ENCODE measurements around the gene TLX1.

TLX1 gene

GRCh38 chr10:101130984-101131961 lies at the start of gene TLX1:
Gene TLX1, plus strand, starts transcription at chr10:101131300. Its CDS starts 242 bp downstream, at chr10:101131542.
- DNase-seq (ENCODE audit: low read depth): no peak

DNA sequence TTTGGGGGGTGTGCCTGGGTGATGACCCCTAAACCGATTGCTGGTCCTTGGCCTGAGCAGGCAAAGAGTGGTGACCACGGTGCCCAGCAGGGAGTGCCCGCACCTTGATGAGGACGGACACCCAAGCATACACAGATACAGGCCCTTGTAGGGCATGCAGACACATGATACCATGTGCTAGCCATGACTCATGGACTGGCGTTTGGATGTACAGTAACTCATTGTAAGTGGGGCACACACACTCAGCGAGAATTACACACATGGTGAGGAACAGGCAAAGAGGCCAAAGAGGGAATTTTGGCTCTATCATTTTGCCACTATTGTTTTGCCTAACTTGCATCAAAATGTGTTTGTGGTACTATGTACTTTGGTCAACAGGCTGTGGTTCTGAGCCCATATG lies 45.3 kb upstream of the TLX1 start:
- no peak for DNase-seq (ENCODE audit: low read depth)

GRCh38 chr10:101087376-101087775 lies 43.7 kb upstream of the TLX1 start:
- DNase-seq (ENCODE audit: low read depth): no peak

DNA sequence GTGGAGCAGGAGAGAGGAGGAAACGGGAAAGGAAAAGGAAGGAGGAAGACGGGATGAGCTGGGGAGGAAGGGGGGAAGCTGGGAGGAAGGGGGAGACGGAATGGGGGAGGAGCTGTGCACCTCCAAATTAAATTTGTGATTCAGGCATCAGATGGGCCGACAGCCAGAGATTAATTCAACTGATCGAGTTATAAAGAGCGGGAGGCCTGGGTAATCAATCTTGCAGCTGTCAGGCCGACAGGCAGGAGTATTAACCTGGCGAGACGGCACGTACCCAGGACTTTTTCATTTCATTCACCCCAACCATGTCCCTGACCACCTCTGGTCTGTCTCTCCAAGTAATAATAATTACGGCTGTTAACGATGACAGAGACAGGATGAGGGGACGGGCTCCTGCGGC lies 43.1 kb upstream of the TLX1 start:
- DNase-seq (ENCODE audit: low read depth): no peak

DNA sequence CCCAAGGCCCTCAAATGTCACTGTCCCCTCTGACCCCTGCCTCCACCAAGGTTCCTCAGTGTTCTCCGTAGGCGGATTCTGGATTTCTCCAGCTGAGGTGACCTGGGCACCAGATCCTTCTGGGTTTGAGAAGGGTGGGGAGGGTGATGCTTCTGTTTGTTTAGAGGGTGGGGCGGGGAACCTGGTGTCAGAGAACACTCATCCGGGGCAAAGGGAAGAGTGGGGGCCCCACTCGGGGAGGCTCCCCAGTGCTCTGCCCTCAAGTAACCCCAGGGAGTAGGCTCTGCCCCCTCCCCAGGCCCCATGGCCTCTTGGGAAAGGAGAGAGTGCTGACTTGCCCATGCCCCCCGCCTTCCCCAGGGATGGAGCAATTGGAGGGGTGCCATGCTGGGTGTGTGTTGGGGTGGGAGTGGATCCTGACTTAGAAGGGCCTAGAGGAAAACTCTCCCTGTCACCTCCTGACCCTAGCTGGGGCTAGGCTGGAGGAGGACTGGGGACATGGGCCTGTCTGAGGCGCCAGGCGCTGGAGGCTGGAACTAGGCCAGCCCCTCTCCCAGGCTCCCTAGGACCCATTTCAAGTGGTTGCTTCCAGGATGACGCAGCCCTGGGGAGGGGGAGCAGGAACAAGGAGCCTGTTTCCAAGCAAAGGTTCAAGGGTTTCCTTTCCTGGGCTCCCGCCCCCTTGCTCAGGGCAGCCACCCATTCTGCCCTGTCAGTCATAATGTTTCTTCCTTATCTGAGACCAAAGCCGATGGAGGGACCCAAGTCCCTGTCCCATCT lies 41.4 kb upstream of the TLX1 start:
- DNase-seq (ENCODE audit: low read depth): no peak

- no peak for DNase-seq (ENCODE audit: low read depth)
Measured at GRCh38 chr10:101090597-101090996, 40.5 kb upstream of the TLX1 start.

- no peak for DNase-seq (ENCODE audit: low read depth)
Measured at GRCh38 chr10:101091546-101092290, 39.4 kb upstream of the TLX1 start.

DNA sequence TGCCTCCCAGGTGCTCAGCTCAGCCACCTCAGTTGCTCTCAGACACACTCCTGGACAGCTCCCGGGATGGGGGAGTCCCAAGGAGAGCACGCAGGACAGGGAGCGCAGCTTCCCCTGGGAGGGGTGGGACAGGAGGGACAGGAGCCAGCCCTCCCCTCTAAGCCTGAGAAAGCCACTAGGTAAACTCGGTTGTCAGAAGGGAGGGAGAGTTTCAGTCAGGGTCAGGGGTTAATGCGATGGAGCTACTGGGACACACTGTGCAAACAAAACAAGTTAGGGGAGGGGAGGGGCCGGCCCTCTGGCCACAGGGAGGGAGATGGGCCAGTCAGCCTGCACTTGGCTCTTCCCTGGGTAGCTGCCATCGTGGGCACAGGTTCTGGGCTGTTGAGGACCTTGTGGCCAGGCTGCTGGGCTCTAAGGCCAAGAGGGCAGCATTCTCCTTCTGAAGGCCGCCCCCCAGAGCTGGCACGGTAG lies 38.2 kb upstream of the TLX1 start:
- DNase-seq (ENCODE audit: low read depth): no peak

DNA sequence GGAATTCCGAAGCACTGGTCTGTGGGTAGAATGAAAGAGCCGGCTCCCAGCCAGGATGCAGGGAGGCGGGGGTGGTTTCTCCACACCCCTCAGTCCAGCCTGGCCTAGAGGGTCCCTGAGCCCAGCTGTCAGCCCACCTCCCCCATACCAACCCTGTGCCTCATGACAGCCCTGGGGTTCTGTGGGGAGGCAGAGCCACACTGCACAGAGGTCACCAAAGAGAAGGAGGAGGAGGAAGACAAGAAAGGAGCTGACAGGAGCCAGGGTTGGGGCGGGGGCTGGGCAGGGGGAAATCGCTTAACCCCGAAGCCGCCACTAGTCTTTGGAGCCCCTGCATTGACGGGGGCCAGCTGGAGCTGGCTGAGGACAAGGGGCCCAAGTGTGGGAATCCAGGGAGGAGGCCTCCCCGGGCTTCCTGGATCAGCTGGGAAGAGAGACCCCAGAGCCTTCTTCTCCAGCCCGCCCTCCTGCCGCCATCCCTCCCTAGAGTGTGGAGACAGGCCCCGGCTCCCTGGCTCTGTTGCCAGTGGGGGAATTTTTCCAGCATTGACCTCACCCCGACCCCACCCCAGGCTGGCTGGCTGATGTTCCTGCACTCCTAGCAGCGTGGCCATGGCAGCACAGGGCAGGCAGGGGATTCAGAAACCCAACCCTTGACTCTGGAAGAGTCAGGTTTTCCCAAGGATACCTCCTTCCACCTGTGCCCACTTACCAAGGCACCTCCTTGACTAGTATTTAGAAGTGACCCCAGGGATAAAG lies 36.8 kb upstream of the TLX1 start:
- DNase-seq (ENCODE audit: low read depth): no peak

DNA sequence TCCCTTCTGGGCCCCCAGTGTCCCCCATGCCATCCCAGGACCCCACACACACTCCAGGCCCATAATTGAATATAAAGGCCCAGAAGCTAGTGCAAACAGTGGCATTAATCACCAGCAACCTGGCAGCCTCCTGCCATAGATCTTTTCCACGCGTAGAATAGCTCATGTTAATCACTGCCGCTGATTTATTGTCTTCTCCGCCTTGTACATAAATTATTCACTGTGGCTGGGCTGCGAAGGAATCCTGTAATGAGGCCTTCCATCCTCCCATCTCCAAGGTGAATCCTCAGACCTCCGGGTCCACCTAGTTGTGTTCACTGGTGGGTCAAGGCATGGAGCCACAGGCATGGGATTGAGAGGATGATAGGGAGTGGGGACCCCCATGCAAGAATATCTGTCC lies 36.1 kb upstream of the TLX1 start:
- no peak for DNase-seq (ENCODE audit: low read depth)

- peak; percentile 32 for DNase-seq (ENCODE audit: low read depth)
Measured at GRCh38 chr10:101095550-101096213, 35.4 kb upstream of the TLX1 start.

- no peak for DNase-seq (ENCODE audit: low read depth)
Measured at GRCh38 chr10:101096378-101096777, 34.7 kb upstream of the TLX1 start.

DNA sequence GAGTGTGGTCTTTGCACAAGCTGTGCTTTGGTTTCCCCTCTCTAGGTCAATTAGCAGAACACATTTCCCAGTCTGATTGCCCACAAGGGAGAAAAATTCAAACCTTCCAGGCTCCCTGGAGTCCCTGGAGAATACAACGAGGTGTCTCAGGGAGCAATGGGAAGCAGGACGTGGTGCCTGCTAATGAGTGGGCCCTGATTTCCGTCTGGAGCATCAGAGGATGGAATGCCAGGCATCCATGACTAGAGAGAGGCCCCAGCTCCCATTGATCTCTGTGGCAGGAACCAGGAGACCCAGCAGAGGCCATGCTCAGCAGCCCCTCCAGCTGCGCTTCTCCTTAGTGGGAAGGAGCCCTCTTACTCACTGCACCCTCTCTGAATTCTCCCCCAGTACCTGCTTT lies 33.2 kb upstream of the TLX1 start:
- DNase-seq (ENCODE audit: low read depth): no peak

DNA sequence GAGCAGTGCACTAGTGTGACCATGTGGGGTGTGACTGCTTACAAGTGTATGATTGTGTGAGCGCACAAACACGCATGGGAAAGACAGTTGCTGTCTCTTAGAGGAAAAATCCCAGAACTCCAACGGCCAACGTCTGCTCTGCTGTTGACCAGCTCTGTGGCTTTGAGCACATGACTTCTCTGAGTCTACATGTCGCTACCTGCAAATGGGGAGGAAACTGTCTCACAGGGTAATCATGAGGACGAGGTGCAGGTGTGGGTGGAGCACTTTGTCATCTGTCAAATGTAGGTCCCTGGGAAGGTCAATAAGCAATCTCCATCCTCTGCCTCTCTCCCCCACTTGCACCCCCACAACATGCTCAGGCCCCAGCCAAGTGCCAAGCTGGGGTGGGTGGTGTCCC lies 31.2 kb upstream of the TLX1 start:
- DNase-seq (ENCODE audit: low read depth): no peak

DNA sequence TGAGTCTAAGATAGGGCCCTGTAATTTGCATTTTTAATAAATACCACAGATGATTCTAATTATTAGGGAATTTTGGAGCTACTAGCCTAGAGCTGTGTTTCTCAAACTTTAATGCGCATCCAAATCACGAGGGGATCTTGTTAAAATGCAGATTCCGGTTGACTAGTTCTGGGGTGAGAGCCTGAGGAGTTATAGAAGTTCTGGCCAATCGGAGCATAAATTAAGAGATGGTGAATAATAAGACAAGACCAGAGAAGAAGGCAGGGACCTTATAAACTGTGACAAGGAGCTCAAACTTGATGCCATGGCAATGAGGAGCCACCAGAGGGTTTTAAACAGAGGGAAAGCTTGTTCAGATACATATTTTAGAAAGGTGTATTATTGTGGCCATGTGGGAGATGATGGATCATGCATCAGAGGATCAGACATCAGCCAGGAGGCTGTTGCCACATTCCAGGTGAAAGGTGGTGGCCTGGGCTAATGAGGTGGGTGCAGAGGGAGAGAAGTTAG lies 29.7 kb upstream of the TLX1 start:
- DNase-seq (ENCODE audit: low read depth): no peak

DNA sequence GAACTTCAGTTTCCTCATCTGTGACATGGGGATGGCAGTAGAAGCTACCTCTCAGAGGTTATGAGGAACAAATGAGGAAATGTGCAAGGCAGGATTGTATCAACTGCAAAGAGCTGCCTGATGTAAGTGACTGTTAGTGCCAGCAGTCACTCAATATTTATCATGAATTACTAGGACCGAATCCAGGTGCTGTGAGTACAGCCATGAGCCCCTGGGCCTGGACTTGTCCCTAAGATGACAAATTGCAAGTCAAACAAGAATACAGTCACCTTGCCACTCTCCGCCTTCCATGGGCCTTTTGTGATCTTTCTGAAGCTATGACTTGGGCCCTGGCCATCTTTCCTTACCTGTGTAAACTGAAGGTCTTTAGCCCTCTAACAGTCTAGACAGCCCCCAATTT lies 27.7 kb upstream of the TLX1 start:
- no peak for DNase-seq (ENCODE audit: low read depth)

DNA sequence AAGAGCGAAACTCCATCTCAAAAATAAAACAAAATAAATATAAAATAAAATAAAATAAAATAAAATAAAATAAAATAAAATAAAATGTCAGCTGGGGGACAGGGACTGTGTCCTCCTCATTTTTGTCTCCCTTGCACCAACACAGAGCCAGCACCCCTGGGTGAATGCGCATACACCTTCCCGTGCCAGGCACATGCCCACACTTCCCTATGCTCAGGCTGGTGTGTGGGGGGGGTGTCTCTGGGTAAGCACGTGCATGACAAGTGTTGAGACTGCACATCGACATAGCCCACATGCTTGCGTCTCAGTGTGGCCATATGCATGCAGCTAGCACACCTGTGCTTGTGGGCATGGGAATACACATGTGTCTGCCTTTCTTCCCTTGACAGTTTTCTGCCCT lies 24.7 kb upstream of the TLX1 start:
- DNase-seq (ENCODE audit: low read depth): no peak

- no peak for DNase-seq (ENCODE audit: low read depth)
Measured at GRCh38 chr10:101107771-101108170, 23.3 kb upstream of the TLX1 start.

DNA sequence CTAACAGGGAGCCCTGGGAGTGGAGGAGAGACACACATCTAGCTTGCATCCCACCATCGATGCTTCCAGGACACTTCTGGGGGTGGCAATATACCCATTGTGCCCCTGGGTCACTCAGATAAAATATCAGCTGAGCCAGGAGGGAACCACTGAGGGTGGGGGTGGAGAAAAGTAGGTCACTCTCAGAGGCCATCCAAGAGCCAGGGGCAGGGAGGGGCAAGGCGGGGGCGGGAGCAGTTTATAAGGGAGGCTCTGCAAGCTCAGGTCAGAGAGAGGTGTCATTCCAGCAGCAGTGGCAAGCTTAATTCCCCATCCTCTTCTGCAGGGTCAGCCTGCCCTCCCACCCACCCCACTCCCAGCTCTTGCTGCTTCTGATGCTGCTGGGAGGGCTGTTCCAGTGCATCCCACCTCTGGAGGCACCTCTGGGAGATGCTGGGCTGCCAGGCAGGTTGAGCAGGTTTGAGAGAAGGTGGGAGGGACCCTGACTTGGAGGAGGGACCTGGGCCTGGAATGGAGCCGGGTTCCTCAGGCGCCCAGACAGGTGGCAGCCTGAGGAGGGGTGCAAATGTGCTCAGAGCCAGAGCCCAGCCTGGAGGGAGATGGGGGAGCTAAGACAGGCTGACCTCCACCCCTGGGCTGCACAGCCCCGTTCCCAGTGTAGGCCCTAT lies 20.1 kb upstream of the TLX1 start:
- no peak for DNase-seq (ENCODE audit: low read depth)

- no peak for DNase-seq (ENCODE audit: low read depth)
Measured at GRCh38 chr10:101111547-101111946, 19.6 kb upstream of the TLX1 start.
